ENCODE measurements around the gene NUDT16.

- TF ChIP-seq, protein P1, sequence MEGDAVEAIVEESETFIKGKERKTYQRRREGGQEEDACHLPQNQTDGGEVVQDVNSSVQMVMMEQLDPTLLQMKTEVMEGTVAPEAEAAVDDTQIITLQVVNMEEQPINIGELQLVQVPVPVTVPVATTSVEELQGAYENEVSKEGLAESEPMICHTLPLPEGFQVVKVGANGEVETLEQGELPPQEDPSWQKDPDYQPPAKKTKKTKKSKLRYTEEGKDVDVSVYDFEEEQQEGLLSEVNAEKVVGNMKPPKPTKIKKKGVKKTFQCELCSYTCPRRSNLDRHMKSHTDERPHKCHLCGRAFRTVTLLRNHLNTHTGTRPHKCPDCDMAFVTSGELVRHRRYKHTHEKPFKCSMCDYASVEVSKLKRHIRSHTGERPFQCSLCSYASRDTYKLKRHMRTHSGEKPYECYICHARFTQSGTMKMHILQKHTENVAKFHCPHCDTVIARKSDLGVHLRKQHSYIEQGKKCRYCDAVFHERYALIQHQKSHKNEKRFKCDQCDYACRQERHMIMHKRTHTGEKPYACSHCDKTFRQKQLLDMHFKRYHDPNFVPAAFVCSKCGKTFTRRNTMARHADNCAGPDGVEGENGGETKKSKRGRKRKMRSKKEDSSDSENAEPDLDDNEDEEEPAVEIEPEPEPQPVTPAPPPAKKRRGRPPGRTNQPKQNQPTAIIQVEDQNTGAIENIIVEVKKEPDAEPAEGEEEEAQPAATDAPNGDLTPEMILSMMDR (conservative IDR thresholded peaks at IDR 0.05), result no peak
- TF ChIP-seq EZH2 (IDR thresholded peaks at IDR 0.05; ENCODE audit: low read depth), result no peak
These were observed 40.5 kb downstream of the NUDT16 start for GRCh38 chr3:131421957-131422498.

Data from PC-9 (cell line).